BLaER1 treated with 17β-estradiol and CSF1 and Interleukin-3, amounts not matched to agents 10 nM and 100 nM (cell line): ENCODE measurements around the gene SLC1A6.
A peak's percentile ranks its signal among the peaks of the same experiment; 100 is the strongest.

Source experiments
- H3K27ac ChIP-seq, 11 experiments: shearing (Covaris generic); formaldehyde crosslinking; 2 replicates each; pipeline ENCODE4 v1.8.1; 2022
- H3K27me3 ChIP-seq, 11 experiments: shearing (Covaris generic); formaldehyde crosslinking; 2 replicates each; pipeline ENCODE4 v1.8.1; 2022
- H3K36me3 ChIP-seq, 11 experiments: shearing (Covaris generic); formaldehyde crosslinking; 2 replicates each; pipeline ENCODE4 v1.8.1; 2022
- H3K4me1 ChIP-seq, 10 experiments: shearing (Covaris generic); formaldehyde crosslinking; 2 replicates each; pipeline ENCODE4 v1.8.1; 2022
- H3K4me2 ChIP-seq, 11 experiments: shearing (Covaris generic); formaldehyde crosslinking; 2 replicates each; pipeline ENCODE4 v1.8.1; 2022
- H3K4me3 ChIP-seq, 10 experiments: shearing (Covaris generic); formaldehyde crosslinking; 2 replicates each; pipeline ENCODE4 v1.8.1; 2022
- H3K9ac ChIP-seq, 11 experiments: shearing (Covaris generic); formaldehyde crosslinking; 2 replicates each; pipeline ENCODE4 v1.8.1; 2022
- H3K9me3 ChIP-seq, 11 experiments: shearing (Covaris generic); formaldehyde crosslinking; replicated peaks in 1 of 11; 2 replicates each; pipeline ENCODE4 v1.8.1; 2022
- H4K20me1 ChIP-seq, 11 experiments: shearing (Covaris generic); formaldehyde crosslinking; 2 replicates each; pipeline ENCODE4 v1.8.1; 2022
- Cebpa-rat ChIP-seq, 11 experiments: shearing (Covaris generic); IDR thresholded peaks; 2 replicates each; pipeline ENCODE4 v1.8.1; 2022

The SLC1A6 gene

DNA sequence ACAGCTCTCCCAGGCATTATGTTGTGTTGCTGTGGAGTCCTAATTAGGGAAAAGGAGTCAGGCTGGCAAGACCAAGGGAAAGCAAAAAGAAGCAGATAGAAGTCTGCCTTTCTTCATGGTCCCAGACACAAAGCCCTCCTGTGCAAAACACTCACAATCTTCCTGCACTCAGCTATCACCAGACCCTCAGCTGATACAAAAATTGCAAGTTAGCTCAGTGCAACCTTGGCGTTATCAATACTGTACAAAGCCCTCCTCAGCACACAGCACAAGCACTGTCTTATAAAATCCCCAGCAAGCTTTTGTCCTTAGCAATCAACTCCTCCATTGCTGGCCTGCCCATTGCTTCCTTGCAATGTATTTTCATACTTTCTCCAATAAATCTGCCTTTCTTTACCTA, 35.2 kb downstream of the SLC1A6 start:
- Histone ChIP-seq H3K27ac (peak overlapping the region; percentile 26 to 93 (median 89); a peak in 21 of 22 replicates), H3K9ac (peak overlapping the region in 10 of 11 experiments; percentile 51 to 77 (median 71); a peak in 17 of 22 replicates), H4K20me1 (no peaks in the 10 kb centered on the region), H3K4me2 (peak overlapping the region; percentile 25 to 69 (median 57); a peak in 19 of 22 replicates), H3K27me3 (no peaks in the 10 kb centered on the region), H3K36me3 (no peaks in the 10 kb centered on the region), H3K9me3 (peaks cover 0 to 8% (median 5%) of the 10 kb centered on the region in 11 experiments; a peak in 6 of 22 replicates), H3K4me1 (peaks cover 22 to 34% (median 28%) of the 10 kb centered on the region in 10 experiments), H3K4me3 (no peak overlapping the region)
- no peak for TF ChIP-seq Cebpa-rat (IDR thresholded peaks at IDR 0.05)

DNA sequence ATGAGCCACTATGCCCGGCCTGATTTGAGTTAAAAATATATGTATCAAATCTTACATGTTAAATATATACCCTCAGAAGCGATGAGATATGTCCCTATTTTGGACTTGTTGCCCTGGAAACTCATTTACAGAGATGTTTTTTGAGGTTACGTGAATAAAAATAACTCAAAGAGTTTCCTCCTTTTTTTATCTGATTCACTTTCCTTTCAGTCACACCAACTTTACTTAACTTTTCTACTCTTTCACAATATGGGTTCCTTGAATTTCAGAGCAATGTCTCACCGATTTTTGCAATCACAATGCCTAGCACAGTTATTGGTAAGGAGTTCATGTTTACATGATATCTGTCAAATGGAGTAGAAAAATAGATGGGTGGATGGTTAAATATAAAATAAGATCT, 36.1 kb downstream of the SLC1A6 start:
- Histone ChIP-seq H3K4me1 (peaks cover 22 to 34% (median 28%) of the 10 kb centered on the region in 10 experiments), H3K4me3 (no peak overlapping the region), H3K27ac (peak overlapping the region; percentile 59 to 93 (median 89); a peak in 21 of 22 replicates), H3K27me3 (no peaks in the 10 kb centered on the region), H3K9ac (peak overlapping the region; percentile 16 to 78 (median 70); a peak in 20 of 22 replicates), H4K20me1 (no peaks in the 10 kb centered on the region), H3K9me3 (peaks cover 0 to 8% (median 5%) of the 10 kb centered on the region in 11 experiments; a peak in 6 of 22 replicates), H3K4me2 (peak overlapping the region; percentile 50 to 69 (median 61); a peak in 21 of 22 replicates), H3K36me3 (no peaks in the 10 kb centered on the region)
- TF ChIP-seq Cebpa-rat (IDR thresholded peaks at IDR 0.05) = peak in 7 of 11 experiments; percentile 12 to 95 (median 54); a peak in 10 of 22 replicates

DNA sequence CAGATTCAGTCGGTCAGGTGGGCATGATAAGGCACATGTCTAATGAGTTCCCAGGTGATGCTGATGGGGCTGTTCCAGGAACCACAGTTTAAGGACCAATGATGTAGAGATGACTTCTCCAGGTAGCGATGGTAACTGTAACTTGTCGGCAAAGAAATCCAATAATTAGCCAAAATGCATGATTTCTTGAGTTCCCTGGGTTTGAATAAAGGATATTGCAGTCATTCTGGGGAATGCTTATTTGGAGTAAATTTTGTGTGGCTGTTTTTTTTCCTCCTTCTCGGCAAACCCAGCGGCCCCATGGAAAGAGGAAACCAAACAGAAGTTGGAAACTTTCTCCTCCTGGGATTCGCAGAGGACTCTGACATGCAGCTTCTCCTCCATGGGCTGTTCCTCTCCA, 38.5 kb downstream of the SLC1A6 start, which contains the start of gene OR7C2:
TSS of gene OR7C2 (plus strand) at position 301 of the 400 bp plus-strand sequence. CDS start at position 301, 0 bp downstream.
- Histone ChIP-seq H3K4me1 (peaks cover 22 to 34% (median 28%) of the 10 kb centered on the region in 10 experiments), H3K27ac (peak within 1 kb of the TSS in 10 of 11 experiments; percentile 8 to 93 (median 89); a peak in 12 of 22 replicates), H3K4me3 (no peak within 1 kb of the TSS), H3K9ac (no peak within 1 kb of the TSS), H3K27me3 (no peaks in the 10 kb centered on the region), H3K4me2 (peak within 1 kb of the TSS in 3 of 11 experiments; percentile 5 to 61 (median 30); a peak in 2 of 22 replicates), H3K9me3 (peaks cover 0 to 6% (median 4%) of the 10 kb centered on the region in 11 experiments; a peak in 6 of 22 replicates), H4K20me1 (no peaks in the 10 kb centered on the region), H3K36me3 (no peaks in the 10 kb centered on the region)
- no peak for TF ChIP-seq Cebpa-rat (IDR thresholded peaks at IDR 0.05)

DNA sequence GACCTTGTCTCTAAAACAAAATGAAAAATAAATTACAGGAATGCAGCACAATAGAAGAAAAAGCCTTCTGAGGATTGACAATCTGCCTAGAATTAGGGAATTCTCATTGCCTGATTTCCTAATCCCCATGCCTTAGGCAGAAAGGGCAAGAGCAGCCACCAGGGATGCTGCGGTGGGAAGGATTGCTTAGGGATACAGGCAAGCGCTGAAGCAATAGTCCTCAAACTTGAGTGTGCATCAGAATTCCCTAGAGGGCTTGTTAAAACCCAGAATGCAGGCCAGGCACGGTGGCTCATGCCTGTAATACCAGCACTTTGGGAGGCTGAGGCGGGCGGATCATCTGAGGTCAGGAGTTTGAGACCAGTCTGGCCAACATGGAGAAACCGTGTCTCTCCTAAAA, 39.4 kb downstream of the SLC1A6 start:
- Histone ChIP-seq H4K20me1 (no peaks in the 10 kb centered on the region), H3K36me3 (no peaks in the 10 kb centered on the region), H3K27me3 (no peaks in the 10 kb centered on the region), H3K4me1 (peaks cover 22 to 34% (median 28%) of the 10 kb centered on the region in 10 experiments), H3K9ac (no peak overlapping the region), H3K27ac (0 out of 22 replicates have a peak overlapping the region, but pooled peaks of 1 of the 11 experiments have one; percentile 14), H3K4me3 (no peak overlapping the region), H3K9me3 (peaks cover 0 to 4% (median 0%) of the 10 kb centered on the region in 11 experiments; a peak in 2 of 22 replicates), H3K4me2 (no peak overlapping the region)
- no peak for TF ChIP-seq Cebpa-rat (IDR thresholded peaks at IDR 0.05)

DNA sequence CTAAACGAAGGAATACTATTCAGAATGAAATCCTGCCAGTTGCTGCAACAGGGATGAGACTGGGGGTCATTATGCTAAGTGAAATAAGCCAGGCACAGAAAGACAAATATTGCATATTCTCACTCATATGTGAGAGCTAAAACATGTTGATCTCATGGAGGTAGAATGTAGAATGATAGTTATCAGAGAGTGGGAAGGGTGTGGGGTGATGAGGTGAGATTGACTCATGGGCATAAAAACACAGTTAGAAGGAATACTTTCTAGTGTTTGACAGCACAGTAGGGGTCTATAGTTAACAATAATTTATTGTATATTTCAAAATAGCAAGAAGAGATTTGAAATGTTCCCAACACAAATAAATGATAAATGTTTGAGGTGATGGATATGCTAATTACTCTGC, 46.2 kb downstream of the SLC1A6 start:
- Histone ChIP-seq H3K4me2 (no peak overlapping the region), H4K20me1 (no peaks in the 10 kb centered on the region), H3K27ac (no peak overlapping the region), H3K4me3 (no peak overlapping the region), H3K4me1 (no peaks in the 10 kb centered on the region), H3K27me3 (no peaks in the 10 kb centered on the region), H3K36me3 (no peaks in the 10 kb centered on the region), H3K9ac (no peak overlapping the region), H3K9me3 (peaks cover 0 to 10% (median 0%) of the 10 kb centered on the region in 11 experiments; a peak in 3 of 22 replicates)
- TF ChIP-seq Cebpa-rat (IDR thresholded peaks at IDR 0.05) = no peak

DNA sequence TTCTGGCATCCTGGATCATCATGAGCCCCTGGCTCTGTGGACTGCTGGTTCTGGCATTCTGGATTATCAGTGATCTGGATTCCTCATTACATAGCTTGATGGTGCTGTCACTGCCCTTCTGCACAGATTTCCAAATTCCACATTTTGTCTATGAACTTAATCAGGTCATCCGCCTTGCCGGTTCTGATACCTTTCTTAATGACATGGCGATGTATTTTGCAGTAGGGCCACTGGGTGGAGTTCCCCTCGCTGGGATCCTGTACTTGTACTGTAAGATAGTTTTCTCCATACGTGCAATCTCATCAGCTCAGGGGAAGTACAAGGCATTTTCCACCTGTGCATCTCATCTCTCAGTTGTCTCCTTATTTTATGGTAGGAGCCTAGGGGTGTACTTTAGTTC, 62.8 kb downstream of the SLC1A6 start:
- Histone ChIP-seq H3K27ac (no peak overlapping the region), H3K27me3 (no peaks in the 10 kb centered on the region), H3K9ac (no peak overlapping the region), H3K36me3 (no peaks in the 10 kb centered on the region), H3K4me1 (no peaks in the 10 kb centered on the region), H4K20me1 (no peaks in the 10 kb centered on the region), H3K4me2 (no peak overlapping the region), H3K9me3 (peaks cover 7 to 16% (median 14%) of the 10 kb centered on the region in 11 experiments), H3K4me3 (no peak overlapping the region)
- TF ChIP-seq Cebpa-rat (IDR thresholded peaks at IDR 0.05) = no peak

DNA sequence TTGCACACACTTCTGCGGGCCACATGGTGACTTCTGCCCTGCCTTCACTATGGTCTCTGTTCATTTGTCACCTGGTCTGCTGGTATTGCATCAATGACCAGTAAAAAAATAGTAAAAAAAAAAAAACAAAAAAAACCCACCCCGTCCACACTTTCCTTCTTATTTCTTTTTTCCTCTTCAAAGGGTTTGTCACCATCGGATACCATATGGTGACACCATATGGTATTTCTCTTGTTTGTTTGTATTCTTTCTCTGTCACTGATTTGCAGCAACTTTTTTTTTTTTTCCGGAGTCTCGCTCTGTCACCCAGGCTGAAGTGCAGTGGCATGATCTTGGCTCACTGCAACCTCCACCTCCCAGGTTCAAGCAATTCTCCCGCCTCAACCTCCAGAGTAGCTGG, 64.5 kb downstream of the SLC1A6 start:
- no peak for TF ChIP-seq Cebpa-rat (IDR thresholded peaks at IDR 0.05)
- Histone ChIP-seq H3K27ac (no peak overlapping the region), H3K36me3 (no peaks in the 10 kb centered on the region), H3K9ac (no peak overlapping the region), H3K4me2 (no peak overlapping the region), H3K4me1 (no peaks in the 10 kb centered on the region), H3K9me3 (peaks cover 7 to 20% (median 14%) of the 10 kb centered on the region in 11 experiments), H3K4me3 (no peak overlapping the region), H4K20me1 (no peaks in the 10 kb centered on the region), H3K27me3 (no peaks in the 10 kb centered on the region)

DNA sequence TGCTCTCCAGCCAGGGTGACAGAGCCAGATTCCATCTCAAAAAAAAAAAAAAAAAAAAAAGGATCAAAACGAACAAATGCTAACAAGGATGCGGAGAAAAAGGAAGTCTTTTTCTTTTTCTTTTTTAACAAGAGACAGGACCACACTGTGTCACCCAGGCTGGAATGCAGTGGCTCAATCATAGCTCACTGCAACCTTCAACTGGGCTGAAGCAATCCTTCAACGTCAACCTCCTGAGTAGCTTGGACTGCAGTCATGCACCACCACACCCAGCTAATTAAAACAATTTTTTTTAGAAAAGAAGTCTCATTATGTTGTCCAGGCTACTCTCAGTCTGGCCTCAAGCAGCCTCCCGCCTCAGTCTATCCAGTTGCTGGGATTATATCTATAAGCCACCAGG, 73.0 kb downstream of the SLC1A6 start:
- Histone ChIP-seq H3K4me1 (no peaks in the 10 kb centered on the region), H3K4me2 (no peak overlapping the region), H3K4me3 (no peak overlapping the region), H3K27ac (no peak overlapping the region), H3K9ac (no peak overlapping the region), H3K36me3 (no peaks in the 10 kb centered on the region), H3K9me3 (peaks cover 0 to 3% (median 0%) of the 10 kb centered on the region in 11 experiments; a peak in 2 of 22 replicates), H4K20me1 (no peaks in the 10 kb centered on the region), H3K27me3 (no peaks in the 10 kb centered on the region)
- no peak for TF ChIP-seq Cebpa-rat (IDR thresholded peaks at IDR 0.05)

DNA sequence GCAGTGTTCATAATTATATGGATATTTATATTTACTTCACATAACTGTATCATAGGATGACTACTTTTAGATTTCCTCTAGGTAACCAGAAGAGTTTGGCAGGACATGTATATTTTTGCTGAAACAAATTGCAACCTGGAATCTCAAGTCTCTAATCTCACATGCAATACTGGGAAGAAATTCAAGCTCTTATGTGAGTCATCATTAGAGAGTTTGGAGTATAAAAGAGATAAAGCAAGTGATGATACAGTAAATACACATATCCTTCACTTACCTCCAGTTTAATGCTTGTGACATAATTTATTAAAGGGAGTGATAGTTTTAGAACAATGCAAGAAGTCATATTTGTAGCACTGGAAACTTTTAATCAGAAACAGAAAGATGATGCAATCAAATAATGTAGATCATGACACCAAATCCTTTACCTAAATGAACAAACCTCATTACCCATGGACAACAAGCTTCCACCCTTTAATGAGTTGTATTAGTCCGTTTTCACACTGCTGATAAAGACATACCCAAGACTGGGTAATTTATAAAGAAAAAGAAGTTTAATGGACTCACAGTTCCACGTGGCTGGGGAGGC, 77.9 kb downstream of the SLC1A6 start:
- no peaks in the 10 kb centered on the region for H3K27me3 ChIP-seq
- no peaks in the 10 kb centered on the region for H3K36me3 ChIP-seq
- H3K4me3 ChIP-seq = no peak overlapping the region
- H3K4me2 ChIP-seq = no peak overlapping the region
- no peaks in the 10 kb centered on the region for H4K20me1 ChIP-seq
- H3K27ac ChIP-seq = no peak overlapping the region
- no peaks in the 10 kb centered on the region for H3K9me3 ChIP-seq
- H3K4me1 ChIP-seq = peaks cover 0 to 6% (median 0%) of the 10 kb centered on the region in 10 experiments; a peak in 1 of 20 replicates
- no peak for TF ChIP-seq Cebpa-rat (IDR thresholded peaks at IDR 0.05)
- H3K9ac ChIP-seq = no peak overlapping the region
